H1 (cell line): Measurements from ENCODE around the gene ZNF212.

Experiments used
- BACH1 ChIP-seq: IDR thresholded peaks from 2 replicates; pipeline ENCODE4 v1.6.1; 2012; ENCODE audit warnings: low read length, improper control_type of control experiment
- CREB1 ChIP-seq: IDR thresholded peaks from 2 replicates; pipeline ENCODE4 v1.6.1; 2012; ENCODE audit warnings: inconsistent platforms
- CTCF ChIP-seq, 3 experiments: IDR thresholded peaks; 1 replicate in 2 of 3; 2 replicates in 1 of 3; pipeline versions ENCODE4 v1.5.1 to v1.6.1; 2011; ENCODE audit warnings: low read length in 3 of 3, mild to moderate bottlenecking in 3 of 3, inconsistent platforms in 2 of 3, low read depth in 1 of 3, moderate library complexity in 1 of 3; ENCODE audit not compliant: insufficient read depth in 1 of 3; ENCODE audit errors: control extremely low read depth in 1 of 3
- EZH2 ChIP-seq: fragments of 200-600 bp; sonication (generic); IDR thresholded peaks from 2 replicates; pipeline ENCODE4 v1.7.1; 2012; ENCODE audit warnings: low read depth, mild to moderate bottlenecking, moderate library complexity, low read length, inconsistent platforms; ENCODE audit not compliant: severe bottlenecking
- GABPA ChIP-seq: IDR thresholded peaks from 2 replicates; pipeline ENCODE4 v1.6.1; 2011; ENCODE audit warnings: mild to moderate bottlenecking, low read length, moderate library complexity, borderline replicate concordance; ENCODE audit not compliant: insufficient read depth
- RAD21 ChIP-seq, 2 experiments: IDR thresholded peaks in 1 of 2; conservative IDR thresholded peaks in 1 of 2; 2 replicates each; pipeline ENCODE4 v1.6.1; 2011; ENCODE audit warnings: low read depth in 2 of 2, low read length in 2 of 2, improper control_type of control experiment in 1 of 2, inconsistent platforms in 1 of 2, mild to moderate bottlenecking in 1 of 2, moderate library complexity in 1 of 2
- TAF1 ChIP-seq: IDR thresholded peaks from 2 replicates; pipeline ENCODE4 v1.6.1; 2011; ENCODE audit warnings: mild to moderate bottlenecking, low read depth, low read length

DNA sequence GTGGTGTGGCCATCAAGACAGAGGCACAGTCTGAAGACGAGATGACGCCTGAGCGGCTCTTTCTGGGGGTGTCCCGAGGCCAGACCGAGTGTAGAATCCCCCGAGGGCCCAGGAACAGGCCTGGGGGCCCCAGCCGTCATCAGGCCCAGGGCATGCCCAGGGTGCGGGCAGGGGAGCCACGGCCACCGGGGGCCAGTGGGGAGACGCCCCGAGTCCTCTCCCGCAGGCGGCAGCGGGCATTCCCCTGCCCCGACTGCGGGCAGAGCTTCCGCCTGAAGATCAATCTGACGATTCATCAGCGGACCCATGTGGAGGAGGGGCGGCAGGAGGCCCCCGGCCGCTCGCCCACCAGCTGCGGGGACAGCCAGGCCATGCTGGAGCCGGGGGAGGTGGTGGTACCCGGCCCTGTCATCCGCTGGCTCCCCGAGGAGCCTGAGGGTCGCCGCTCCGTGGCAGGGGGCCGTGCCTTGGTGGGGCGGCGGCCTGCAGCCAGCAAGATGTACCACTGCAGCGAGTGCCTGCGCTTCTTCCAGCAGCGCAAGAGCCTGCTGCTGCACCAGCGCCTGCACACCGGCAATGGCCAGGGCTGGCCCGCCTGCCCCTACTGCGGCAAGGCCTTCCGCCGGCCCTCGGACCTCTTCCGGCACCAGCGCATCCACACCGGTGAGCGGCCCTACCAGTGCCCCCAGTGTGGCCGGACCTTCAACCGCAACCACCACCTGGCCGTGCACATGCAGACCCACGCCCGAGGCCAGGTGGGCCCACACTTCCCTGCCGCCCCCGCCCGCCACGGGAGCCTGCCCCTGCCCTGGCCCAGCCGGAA, 42.3 kb downstream of the ZNF212 start:
- TF ChIP-seq TAF1 (no peak), EZH2 (no peak), RAD21 (IDR thresholded peaks at IDR 0.05 in 1 of 2, conservative IDR thresholded peaks at IDR 0.05 in 1 of 2; ENCODE audit: low read depth in 2 of 2, low read length in 2 of 2) (no peak), CREB1 (no peak), BACH1 (no peak), CTCF (IDR thresholded peaks at IDR 0.05; ENCODE audit: control extremely low read depth in 1 of 3, insufficient read depth in 1 of 3, low read depth in 1 of 3, low read length in 3 of 3) (no peak), GABPA (no peak)
